ENCODE data around the gene VWA8. TPM values are rescaled to one million over a fixed set of nuclear protein-coding genes. Genes with fewer than 3 reads are reported as not detected.
"Not testable (repeated sequence)": the region's sequence is repeated elsewhere in the genome, so short reads cannot be mapped to it uniquely, and the experiment has no call there.

Gene VWA8
- total RNA-seq, 1 donor = 33.2 TPM

DNA sequence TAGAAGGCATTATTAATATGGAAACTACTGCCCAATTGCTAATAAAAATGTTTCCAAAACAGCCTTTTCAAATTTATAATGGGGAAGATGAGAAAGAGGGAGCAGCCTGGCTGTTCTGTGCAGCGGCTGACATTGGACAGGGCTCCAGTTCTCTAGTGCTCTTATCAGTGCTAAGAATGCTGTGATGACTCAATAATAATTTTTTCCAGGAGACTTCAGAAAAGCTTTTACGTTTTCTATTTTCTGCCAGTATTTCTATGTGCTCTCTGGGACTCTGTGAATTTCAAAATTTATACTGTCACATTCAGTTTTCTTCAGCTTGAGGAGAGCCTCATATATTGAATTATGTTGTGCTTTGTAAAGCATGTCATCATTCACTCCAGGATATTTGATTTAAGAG lies 209.6 kb downstream of the VWA8 start:
- TF ChIP-seq, protein P1, sequence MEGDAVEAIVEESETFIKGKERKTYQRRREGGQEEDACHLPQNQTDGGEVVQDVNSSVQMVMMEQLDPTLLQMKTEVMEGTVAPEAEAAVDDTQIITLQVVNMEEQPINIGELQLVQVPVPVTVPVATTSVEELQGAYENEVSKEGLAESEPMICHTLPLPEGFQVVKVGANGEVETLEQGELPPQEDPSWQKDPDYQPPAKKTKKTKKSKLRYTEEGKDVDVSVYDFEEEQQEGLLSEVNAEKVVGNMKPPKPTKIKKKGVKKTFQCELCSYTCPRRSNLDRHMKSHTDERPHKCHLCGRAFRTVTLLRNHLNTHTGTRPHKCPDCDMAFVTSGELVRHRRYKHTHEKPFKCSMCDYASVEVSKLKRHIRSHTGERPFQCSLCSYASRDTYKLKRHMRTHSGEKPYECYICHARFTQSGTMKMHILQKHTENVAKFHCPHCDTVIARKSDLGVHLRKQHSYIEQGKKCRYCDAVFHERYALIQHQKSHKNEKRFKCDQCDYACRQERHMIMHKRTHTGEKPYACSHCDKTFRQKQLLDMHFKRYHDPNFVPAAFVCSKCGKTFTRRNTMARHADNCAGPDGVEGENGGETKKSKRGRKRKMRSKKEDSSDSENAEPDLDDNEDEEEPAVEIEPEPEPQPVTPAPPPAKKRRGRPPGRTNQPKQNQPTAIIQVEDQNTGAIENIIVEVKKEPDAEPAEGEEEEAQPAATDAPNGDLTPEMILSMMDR (IDR thresholded peaks at IDR 0.05; ENCODE audit: insufficient read depth, low read depth, low read length) = no peak
- no peak overlapping the region for H3K4me3 ChIP-seq (ENCODE audit: low read depth, low read length)
- peak; percentile 78 for DNase-seq (ENCODE audit: low read depth)

DNA sequence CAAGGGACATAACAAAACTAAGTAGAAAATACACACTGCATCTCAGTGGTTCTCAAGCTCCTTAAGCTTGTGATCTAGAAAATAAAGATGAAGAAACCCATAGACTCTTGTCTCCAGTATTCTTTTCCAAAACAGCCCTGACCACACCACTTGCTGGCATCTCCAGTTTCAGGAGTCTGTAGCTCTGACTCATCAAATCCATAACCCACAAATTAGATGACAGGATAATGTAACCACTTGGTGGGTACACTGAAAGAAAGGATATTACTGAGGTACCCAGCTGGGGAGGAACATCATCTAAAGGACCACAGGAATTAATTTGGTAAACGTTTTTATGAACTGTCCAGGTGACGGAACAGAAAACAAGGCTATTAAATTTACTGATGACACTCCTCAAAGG lies 214.7 kb downstream of the VWA8 start:
- no peak overlapping the region for H3K4me3 ChIP-seq (ENCODE audit: low read depth, low read length)
- peak; percentile 79 for DNase-seq (ENCODE audit: low read depth)
- TF ChIP-seq, protein P1 (IDR thresholded peaks at IDR 0.05; ENCODE audit: insufficient read depth, low read depth, low read length) = no peak

GRCh38 chr13:41745496-41745895 lies 215.4 kb downstream of the VWA8 start:
- H3K4me3 ChIP-seq (ENCODE audit: low read depth, low read length); DNase-seq (ENCODE audit: low read depth): not testable (repeated sequence)

DNA sequence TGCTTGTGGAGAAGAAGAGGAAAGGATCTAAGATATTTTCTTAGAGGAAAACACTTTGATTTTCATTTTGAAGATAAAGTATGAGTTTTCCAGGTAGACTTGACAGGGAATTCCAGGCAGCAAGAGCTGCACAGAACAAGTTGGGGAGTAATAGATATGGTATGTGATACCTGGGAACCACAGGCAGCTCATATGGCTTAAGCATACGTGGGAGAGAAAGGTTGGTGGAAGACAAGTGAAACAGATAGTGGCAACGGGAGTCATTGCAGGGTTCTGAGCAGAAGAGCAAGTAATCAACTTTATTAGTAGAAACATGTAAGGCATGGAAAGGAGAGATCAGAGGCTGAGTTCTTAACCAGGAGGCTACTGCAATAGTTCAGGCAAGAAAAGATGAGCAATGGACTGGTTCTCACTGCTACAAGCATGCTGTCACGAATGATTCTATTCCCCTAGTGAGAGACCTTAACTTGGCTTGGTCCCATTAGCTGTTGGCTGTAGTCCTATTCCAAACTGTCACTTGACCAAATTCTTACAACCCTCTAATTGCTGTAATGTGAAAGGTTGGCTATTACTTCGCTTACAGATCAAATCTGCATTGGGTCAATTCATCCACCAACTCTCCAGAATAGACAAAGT lies 217.9 kb downstream of the VWA8 start:
- no peak for DNase-seq (ENCODE audit: low read depth)
- H3K4me3 ChIP-seq (ENCODE audit: low read depth, low read length) = no peak overlapping the region
- TF ChIP-seq, protein P1 (IDR thresholded peaks at IDR 0.05; ENCODE audit: insufficient read depth, low read depth, low read length) = no peak

DNA sequence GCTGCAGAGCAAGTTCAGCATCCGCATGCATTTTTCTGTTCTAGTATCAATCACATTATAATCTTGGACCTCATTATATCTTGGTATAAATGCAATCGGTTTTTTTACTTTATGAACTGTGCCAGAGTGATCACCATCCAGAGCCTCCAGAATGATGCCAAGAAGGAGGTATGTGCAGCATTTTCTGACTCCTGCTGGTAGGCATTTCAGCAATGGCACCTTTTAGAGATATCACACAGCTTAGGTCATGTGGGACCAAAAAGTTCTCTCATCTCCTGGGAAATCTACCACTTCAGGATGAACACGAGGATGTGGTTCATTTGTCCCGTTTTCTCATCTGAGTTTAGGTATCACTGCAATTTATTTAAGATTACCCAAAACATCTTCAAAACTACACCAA lies 220.4 kb downstream of the VWA8 start:
- H3K4me3 ChIP-seq (ENCODE audit: low read depth, low read length) = no peak overlapping the region
- TF ChIP-seq, protein P1 (IDR thresholded peaks at IDR 0.05; ENCODE audit: insufficient read depth, low read depth, low read length) = no peak
- no peak for DNase-seq (ENCODE audit: low read depth)

GRCh38 chr13:41722684-41723535 lies 238.0 kb downstream of the VWA8 start:
- DNase-seq (ENCODE audit: low read depth) = no peak
- TF ChIP-seq, protein P1 (IDR thresholded peaks at IDR 0.05; ENCODE audit: insufficient read depth, low read depth, low read length) = no peak
- H3K4me3 ChIP-seq (ENCODE audit: low read depth, low read length) = no peak overlapping the region

GRCh38 chr13:41720839-41721561 lies 239.9 kb downstream of the VWA8 start:
- DNase-seq (ENCODE audit: low read depth) = no peak
- TF ChIP-seq, protein P1 (IDR thresholded peaks at IDR 0.05; ENCODE audit: insufficient read depth, low read depth, low read length) = no peak
- H3K4me3 ChIP-seq (ENCODE audit: low read depth, low read length) = no peak overlapping the region
